H9 (cell line): ENCODE results near the gene SRRM2. TPM values are rescaled to one million over a fixed set of nuclear protein-coding genes. Genes with fewer than 3 reads are reported as not detected.
"Not testable (repeated sequence)": the region's sequence is repeated elsewhere in the genome, so short reads cannot be mapped to it uniquely, and the experiment has no call there.

Source experiments
- DNase-seq: peaks from one replicate; pipeline ENCODE4 v3.0.0-alpha.2; 2017
- H2AFZ ChIP-seq: one replicate; pipeline ENCODE4 v1.6.1; 2013; ENCODE audit warnings: mild to moderate bottlenecking, low read length, control low read depth, moderate library complexity
- H2AK5ac ChIP-seq: 2 replicates; pipeline ENCODE4 v1.6.1; 2013; ENCODE audit warnings: low read length, control low read depth, mixed read lengths; ENCODE audit not compliant: insufficient read length
- H2BK120ac ChIP-seq: one replicate; pipeline ENCODE4 v1.6.1; 2013; ENCODE audit warnings: low read depth, mild to moderate bottlenecking, low read length, control low read depth, inconsistent platforms; ENCODE audit not compliant: poor library complexity, severe bottlenecking
- H2BK12ac ChIP-seq: 2 replicates; pipeline ENCODE4 v1.6.1; 2013; ENCODE audit warnings: low read length, control low read depth, mixed read lengths, low read depth; ENCODE audit not compliant: insufficient read length
- H2BK15ac ChIP-seq: 2 replicates; pipeline ENCODE4 v1.6.1; 2013; ENCODE audit warnings: low read depth, low read length, control low read depth
- H2BK20ac ChIP-seq: one replicate; pipeline ENCODE4 v1.6.1; 2013; ENCODE audit warnings: low read depth, mild to moderate bottlenecking, low read length, control low read depth, inconsistent platforms; ENCODE audit not compliant: poor library complexity, severe bottlenecking
- H2BK5ac ChIP-seq: 2 replicates; pipeline ENCODE4 v1.6.1; 2013; ENCODE audit warnings: low read length, control low read depth, mixed read lengths; ENCODE audit not compliant: insufficient read length
- H3K14ac ChIP-seq: 2 replicates; pipeline ENCODE4 v1.6.1; 2013; ENCODE audit warnings: low read length, control low read depth; ENCODE audit not compliant: insufficient read depth
- H3K18ac ChIP-seq: 2 replicates; pipeline ENCODE4 v1.6.1; 2013; ENCODE audit warnings: low read depth, mild to moderate bottlenecking, mixed read lengths, low read length, control low read depth; ENCODE audit not compliant: insufficient read length
- H3K23ac ChIP-seq: 2 replicates; pipeline ENCODE4 v1.6.1; 2013; ENCODE audit warnings: low read length, control low read depth, mixed read lengths, low read depth; ENCODE audit not compliant: insufficient read length
- H3K23me2 ChIP-seq: 2 replicates; pipeline ENCODE4 v1.6.1; 2013; ENCODE audit warnings: low read depth, mild to moderate bottlenecking, mixed read lengths, low read length, control low read depth; ENCODE audit not compliant: insufficient read length, poor library complexity, severe bottlenecking
- H3K27ac ChIP-seq: 2 replicates; pipeline ENCODE4 v1.5.1; 2013; ENCODE audit warnings: low read length, control low read depth, mixed read lengths, low read depth; ENCODE audit not compliant: insufficient read length
- H3K27me3 ChIP-seq: 2 replicates; pipeline ENCODE4 v1.6.1; 2013; ENCODE audit warnings: low read length, control low read depth, inconsistent platforms; ENCODE audit not compliant: insufficient read depth
- H3K4ac ChIP-seq: 2 replicates; pipeline ENCODE4 v1.6.1; 2013; ENCODE audit warnings: low read depth, mild to moderate bottlenecking, control low read depth, inconsistent platforms, low read length, moderate library complexity
- H3K4me1 ChIP-seq: 2 replicates; pipeline ENCODE4 v1.6.1; 2013; ENCODE audit warnings: low read length, control low read depth, inconsistent platforms; ENCODE audit not compliant: insufficient read depth
- H3K4me2 ChIP-seq: 2 replicates; pipeline ENCODE4 v1.6.1; 2013; ENCODE audit warnings: low read length, control low read depth, mixed read lengths; ENCODE audit not compliant: insufficient read length, insufficient read depth
- H3K56ac ChIP-seq: 2 replicates; pipeline ENCODE4 v1.6.1; 2013; ENCODE audit warnings: low read depth, mild to moderate bottlenecking, mixed read lengths, low read length, control low read depth; ENCODE audit not compliant: insufficient read length
- H3K79me1 ChIP-seq: 2 replicates; pipeline ENCODE4 v1.6.1; 2013; ENCODE audit warnings: low read depth, mild to moderate bottlenecking, moderate library complexity, low read length, control low read depth, inconsistent platforms; ENCODE audit not compliant: insufficient read depth, poor library complexity, severe bottlenecking
- H3K79me2 ChIP-seq: 2 replicates; pipeline ENCODE4 v1.6.1; 2013; ENCODE audit warnings: low read length, control low read depth, inconsistent platforms; ENCODE audit not compliant: insufficient read depth
- H3K9ac ChIP-seq: 2 replicates; pipeline ENCODE4 v1.6.1; 2013; ENCODE audit warnings: low read length, control low read depth, mixed read lengths; ENCODE audit not compliant: insufficient read length; ENCODE audit errors: extremely low read depth
- H3K9me3 ChIP-seq: one replicate; pipeline ENCODE4 v1.6.1; 2013; ENCODE audit warnings: low read depth, low read length, inconsistent platforms; ENCODE audit not compliant: control insufficient read depth
- H3T11ph ChIP-seq: one replicate; pipeline ENCODE4 v1.6.1; 2013; ENCODE audit warnings: mild to moderate bottlenecking, low read length, control low read depth, inconsistent platforms
- H4K20me1 ChIP-seq: one replicate; pipeline ENCODE4 v1.6.1; 2013; ENCODE audit not compliant: control insufficient read depth, insufficient read length, insufficient read depth
- H4K5ac ChIP-seq: 2 replicates; pipeline ENCODE4 v1.6.1; 2013; ENCODE audit warnings: low read depth, mild to moderate bottlenecking, mixed read lengths, low read length, control low read depth; ENCODE audit not compliant: insufficient read length
- H4K8ac ChIP-seq: replicated peaks from 2 replicates; pipeline ENCODE4 v1.6.1; 2013; ENCODE audit warnings: low read length, control low read depth, mixed read lengths, low read depth; ENCODE audit not compliant: insufficient read length
- H4K91ac ChIP-seq: 2 replicates; pipeline ENCODE4 v1.6.1; 2013; ENCODE audit warnings: low read depth, mild to moderate bottlenecking, moderate library complexity, mixed read lengths, low read length, control low read depth; ENCODE audit not compliant: insufficient read length
- H3K27ac Mint-ChIP-seq, 3 experiments: 2 replicates in 2 of 3; 3 replicates in 1 of 3; pipeline ENCODE4 v1.8.0; 2020 to 2021; ENCODE audit warnings: mixed read lengths in 3 of 3, mild to moderate bottlenecking in 1 of 3, moderate library complexity in 1 of 3
- H3K27me3 Mint-ChIP-seq: 2 replicates; pipeline ENCODE4 v1.8.0; 2021; ENCODE audit warnings: low read depth, mild to moderate bottlenecking, moderate library complexity, mixed read lengths
- H3K36me3 Mint-ChIP-seq, 3 experiments: 2 replicates in 2 of 3; 3 replicates in 1 of 3; pipeline ENCODE4 v1.8.0; 2020 to 2021; ENCODE audit warnings: low read depth in 3 of 3, mixed read lengths in 3 of 3; ENCODE audit not compliant: insufficient read depth in 1 of 3
- H3K4me1 Mint-ChIP-seq, 2 experiments: 2 replicates each; pipeline ENCODE4 v1.8.0; 2020; ENCODE audit warnings: mixed read lengths in 2 of 2
- H3K4me3 Mint-ChIP-seq, 2 experiments: 2 replicates in 1 of 2; 3 replicates in 1 of 2; pipeline ENCODE4 v1.8.0; 2020 to 2021; ENCODE audit warnings: mild to moderate bottlenecking in 2 of 2, mixed read lengths in 2 of 2, moderate library complexity in 1 of 2
- H3K9me3 Mint-ChIP-seq, 2 experiments: 2 replicates in 1 of 2; 3 replicates in 1 of 2; pipeline ENCODE4 v1.8.0; 2020; ENCODE audit warnings: mild to moderate bottlenecking in 2 of 2, mixed read lengths in 2 of 2, moderate library complexity in 1 of 2
- WGBS: extraction: QIAGEN DNeasy Blood & Tissue Kit; methylation state at CpG from one replicate; pipeline ENCODE4 v1.1.7; 2013; ENCODE audit warnings: missing lambda C conversion rate, low lambda C conversion rate, mixed read lengths; ENCODE audit not compliant: insufficient read length; ENCODE audit errors: extremely low coverage; 5-methylcytosine and 5-hydroxymethylcytosine counted together
- total RNA-seq: library from RNA; stranded (reverse); gene quantifications from 2 replicates; pipeline ENCODE4 v1.2.1, GENCODE V29; 2021
- TF ChIP-seq, protein P1 (sequence below): fragments of 200-600 bp; sonication (generic); conservative IDR thresholded peaks from 3 replicates; pipeline ENCODE4 v1.8.0; 2021; ENCODE audit warnings: antibody characterized with exemption, mild to moderate bottlenecking

Gene SRRM2
- total RNA-seq, 1 experiment from 2014 or later: 694 TPM

DNA sequence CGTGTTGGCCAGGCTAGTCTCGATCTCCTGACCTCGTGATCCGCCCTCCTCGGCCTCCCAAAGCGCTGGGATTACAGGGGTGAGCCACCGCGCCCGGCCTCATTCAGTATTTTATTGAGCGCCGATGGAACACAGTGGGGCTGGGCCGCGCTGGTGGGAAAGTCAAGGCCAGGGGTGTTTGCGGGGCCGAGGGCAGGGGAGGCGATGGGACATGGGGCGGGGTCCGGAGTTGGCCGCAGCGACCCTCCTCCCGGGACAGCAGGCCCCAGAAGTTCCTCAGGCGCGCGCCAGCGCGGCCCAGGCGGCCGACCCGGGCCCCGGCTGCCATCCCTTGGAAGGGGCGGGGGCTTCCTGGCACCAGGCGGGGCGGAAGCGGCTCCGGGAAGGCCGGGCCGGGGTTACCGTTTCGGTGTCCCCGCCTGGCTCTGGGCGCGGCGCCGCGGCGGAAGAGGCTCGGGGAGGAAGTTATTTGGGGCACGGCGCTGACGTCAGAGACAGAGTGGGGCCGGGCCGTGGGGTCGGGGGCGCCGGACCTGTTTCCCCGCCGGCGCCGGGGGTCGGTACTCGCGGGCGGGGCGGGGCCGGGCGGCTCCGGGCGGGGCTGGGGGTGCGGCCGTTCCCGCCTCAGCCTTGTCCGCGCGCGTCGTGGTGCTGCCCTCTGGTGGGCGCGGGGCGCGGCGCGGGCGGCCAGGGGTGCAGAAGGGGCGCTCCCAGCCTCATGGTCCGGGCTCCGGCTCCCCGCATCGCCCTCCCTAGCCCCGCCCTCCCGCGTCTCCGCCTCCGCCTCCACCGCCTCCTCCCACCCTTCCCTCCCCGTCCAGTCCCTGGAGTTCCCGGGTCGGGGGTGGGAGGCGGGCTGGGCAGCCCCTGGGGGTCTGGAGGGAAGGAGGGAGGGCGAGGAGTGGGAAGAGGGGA lies 31.5 kb upstream of the SRRM2 start:
- Histone ChIP-seq H2AFZ (no peak overlapping the region), H2BK12ac (no peak overlapping the region), H3K9me3 (no peaks in the 10 kb centered on the region), H4K20me1 (no peaks in the 10 kb centered on the region), H3K27ac (no peak overlapping the region), H3K79me1 (no peaks in the 10 kb centered on the region), H3K23me2 (no peaks in the 10 kb centered on the region), H3K56ac (no peak overlapping the region), H3K23ac (no peak overlapping the region), H3K79me2 (no peaks in the 10 kb centered on the region), H4K5ac (no peak overlapping the region), H3T11ph (no peak overlapping the region), H2BK5ac (no peak overlapping the region), H3K18ac (peak overlapping the region; percentile 63), H4K91ac (no peak overlapping the region), H3K9ac (no peak overlapping the region), H4K8ac (no peak overlapping the region), H3K4me2 (peak overlapping the region; percentile 28), H2AK5ac (no peak overlapping the region), H3K27me3 (no peaks in the 10 kb centered on the region), H2BK20ac (no peak overlapping the region), H2BK15ac (no peak overlapping the region), H3K4me1 (no peaks in the 10 kb centered on the region; the same call in 1 of the 2 replicates), H2BK120ac (no peak overlapping the region), H3K4ac (no peak overlapping the region), H3K14ac (peak overlapping the region; percentile 83; the same call in 1 of the 2 replicates)
- Mint-ChIP-seq H3K27me3 (peaks cover 2% of the 10 kb centered on the region), H3K9me3 (no peaks in the 10 kb centered on the region), H3K4me3 (peak overlapping the region; percentile 79 to 89), H3K4me1 (peaks cover 3 to 8% of the 10 kb centered on the region in 2 experiments; a peak in 2 of 4 replicates), H3K27ac (peak overlapping the region; percentile 82 to 92 (median 89); a peak in 5 of 7 replicates), H3K36me3 (no peaks in the 10 kb centered on the region)
- WGBS: no CpG with 5 or more reads among the region's 99 CpGs
- peak; percentile 92 for DNase-seq
- TF ChIP-seq, protein P1, sequence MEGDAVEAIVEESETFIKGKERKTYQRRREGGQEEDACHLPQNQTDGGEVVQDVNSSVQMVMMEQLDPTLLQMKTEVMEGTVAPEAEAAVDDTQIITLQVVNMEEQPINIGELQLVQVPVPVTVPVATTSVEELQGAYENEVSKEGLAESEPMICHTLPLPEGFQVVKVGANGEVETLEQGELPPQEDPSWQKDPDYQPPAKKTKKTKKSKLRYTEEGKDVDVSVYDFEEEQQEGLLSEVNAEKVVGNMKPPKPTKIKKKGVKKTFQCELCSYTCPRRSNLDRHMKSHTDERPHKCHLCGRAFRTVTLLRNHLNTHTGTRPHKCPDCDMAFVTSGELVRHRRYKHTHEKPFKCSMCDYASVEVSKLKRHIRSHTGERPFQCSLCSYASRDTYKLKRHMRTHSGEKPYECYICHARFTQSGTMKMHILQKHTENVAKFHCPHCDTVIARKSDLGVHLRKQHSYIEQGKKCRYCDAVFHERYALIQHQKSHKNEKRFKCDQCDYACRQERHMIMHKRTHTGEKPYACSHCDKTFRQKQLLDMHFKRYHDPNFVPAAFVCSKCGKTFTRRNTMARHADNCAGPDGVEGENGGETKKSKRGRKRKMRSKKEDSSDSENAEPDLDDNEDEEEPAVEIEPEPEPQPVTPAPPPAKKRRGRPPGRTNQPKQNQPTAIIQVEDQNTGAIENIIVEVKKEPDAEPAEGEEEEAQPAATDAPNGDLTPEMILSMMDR: no peak; the same call in none of the 3 replicates

DNA sequence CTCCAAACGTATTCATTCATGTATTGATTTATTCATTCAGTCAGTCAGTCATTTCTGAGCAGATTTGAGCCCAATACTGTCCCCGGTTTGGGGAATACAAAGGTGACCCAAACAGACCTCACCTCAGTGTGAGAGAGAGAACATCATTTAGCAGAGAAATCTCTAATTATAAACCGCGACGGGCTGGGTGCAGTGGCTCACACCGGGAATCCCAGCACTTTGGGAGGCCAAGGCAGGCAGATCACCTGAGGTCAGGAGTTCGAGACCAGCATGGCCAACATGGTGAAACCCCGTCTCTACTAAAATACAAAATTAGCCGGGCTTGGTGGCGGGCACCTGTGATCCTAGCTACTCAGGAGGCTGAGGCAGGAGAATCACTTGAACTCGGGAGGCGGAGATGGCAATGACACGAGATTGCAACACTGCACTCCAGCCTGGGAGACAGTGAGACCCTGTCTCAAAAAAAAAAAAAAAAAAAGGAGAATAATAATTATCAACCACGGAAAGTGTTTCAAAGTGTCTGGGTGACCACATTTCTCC lies 30.7 kb upstream of the SRRM2 start:
- H3K9me3 Mint-ChIP-seq, H3K23me2 ChIP-seq, H3K56ac ChIP-seq, H2AFZ ChIP-seq, H3K23ac ChIP-seq, H3T11ph ChIP-seq, H4K20me1 ChIP-seq, H3K4ac ChIP-seq, H4K91ac ChIP-seq, H2AK5ac ChIP-seq, H3K9me3 ChIP-seq, DNase-seq, H4K5ac ChIP-seq, H3K27me3 Mint-ChIP-seq, H3K27me3 ChIP-seq, H3K4me1 Mint-ChIP-seq, H3K36me3 Mint-ChIP-seq, H3K79me1 ChIP-seq, H2BK5ac ChIP-seq, H2BK120ac ChIP-seq, H3K9ac ChIP-seq, H3K18ac ChIP-seq, H3K79me2 ChIP-seq, H2BK15ac ChIP-seq, H2BK20ac ChIP-seq, H3K14ac ChIP-seq, H2BK12ac ChIP-seq, H3K4me1 ChIP-seq, H3K27ac ChIP-seq, H4K8ac ChIP-seq: not testable (repeated sequence)
- H3K4me2 ChIP-seq: peak overlapping the region; percentile 28
- peak overlapping the region; percentile 63 to 74 for H3K4me3 Mint-ChIP-seq
- no CpG with 5 or more reads among the region's 14 CpGs for WGBS
- H3K27ac Mint-ChIP-seq: peak overlapping the region in 1 of 3 experiments; percentile 82; a peak in 3 of 7 replicates
